Right forelimb (tissue), 1 donor: ENCODE results near the gene KRTAP4-4.
"Not testable (repeated sequence)": the region's sequence is repeated elsewhere in the genome, so short reads cannot be mapped to it uniquely, and the experiment has no call there.

ENCODE experiments used
- DNase-seq: peaks from one replicate; pipeline ENCODE4 v3.0.0-alpha.2; 2018

The KRTAP4-4 gene

DNA sequence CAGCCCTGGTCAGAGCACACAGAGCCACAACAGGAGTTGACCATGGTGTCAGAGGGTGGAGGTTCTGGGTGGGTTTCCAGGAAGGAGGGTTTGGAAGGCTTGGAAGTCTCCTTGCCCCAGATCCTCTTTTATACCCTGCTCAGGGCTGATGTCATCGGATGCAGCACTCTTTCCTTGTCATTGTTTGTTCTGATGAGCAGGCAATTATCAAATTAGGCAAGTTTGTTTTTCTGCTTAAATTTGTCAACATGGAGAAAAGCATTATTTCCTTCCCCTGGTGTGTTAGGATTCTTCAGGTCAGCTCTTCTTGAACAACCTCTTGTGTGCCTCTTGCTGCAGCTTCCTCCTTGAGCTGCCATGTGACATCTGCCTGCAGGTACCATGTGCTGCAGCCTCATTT lies at the start of gene KRTAP4-4:
Gene KRTAP4-4 (minus strand): TSS at position 101 of the 400 bp plus-strand sequence. CDS start 57 bp downstream, at position 44.
- no peak for DNase-seq

DNA sequence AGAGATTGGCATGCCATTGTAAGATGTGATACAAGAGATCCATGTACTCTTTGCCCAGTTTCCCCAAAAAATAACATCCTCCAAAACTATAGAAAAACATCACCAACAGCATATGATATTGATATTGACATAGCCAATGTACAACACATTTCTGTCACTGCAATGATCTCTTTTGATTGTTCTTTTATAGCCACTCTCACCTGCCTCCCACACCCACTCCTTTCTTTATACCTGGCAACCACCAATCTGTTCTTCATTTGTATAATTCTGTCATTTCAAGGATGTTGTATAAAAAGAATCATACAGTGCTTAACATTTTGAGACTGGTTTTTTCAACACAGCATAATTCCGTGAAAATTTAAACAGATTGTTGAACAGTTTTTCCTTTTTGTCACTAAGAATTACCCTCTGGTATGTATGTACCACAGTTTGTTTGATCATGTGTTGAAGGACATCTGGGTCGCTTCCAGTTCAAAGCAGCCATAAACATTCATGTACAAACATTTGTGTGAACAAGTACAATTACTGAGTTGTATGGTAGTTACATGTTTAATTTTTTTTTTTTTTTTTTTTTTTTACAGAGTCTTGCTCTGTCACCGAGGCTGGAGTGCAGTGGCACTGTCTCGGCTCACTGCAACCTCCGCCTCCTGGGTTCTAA lies 39.0 kb upstream of the KRTAP4-4 start:
- no peak for DNase-seq

DNA sequence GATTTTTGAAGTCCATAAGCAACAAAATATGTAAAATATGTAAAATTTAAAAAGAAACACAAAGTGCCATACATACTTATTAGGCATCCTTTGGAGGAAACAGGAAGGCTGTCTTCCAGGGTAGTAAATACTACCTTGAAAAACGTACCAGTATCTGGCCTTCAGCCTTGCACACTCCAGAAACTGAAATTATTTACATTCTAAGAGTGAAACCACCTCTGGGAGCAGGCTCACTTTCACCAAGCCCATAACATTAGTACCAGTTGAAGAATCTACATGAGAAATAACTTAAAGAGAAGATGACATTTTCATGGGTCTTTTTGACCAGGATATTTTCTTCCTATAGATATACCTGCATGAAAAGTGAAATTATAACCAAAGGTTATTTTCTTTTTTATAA lies 35.5 kb upstream of the KRTAP4-4 start:
- DNase-seq, result no peak

DNA sequence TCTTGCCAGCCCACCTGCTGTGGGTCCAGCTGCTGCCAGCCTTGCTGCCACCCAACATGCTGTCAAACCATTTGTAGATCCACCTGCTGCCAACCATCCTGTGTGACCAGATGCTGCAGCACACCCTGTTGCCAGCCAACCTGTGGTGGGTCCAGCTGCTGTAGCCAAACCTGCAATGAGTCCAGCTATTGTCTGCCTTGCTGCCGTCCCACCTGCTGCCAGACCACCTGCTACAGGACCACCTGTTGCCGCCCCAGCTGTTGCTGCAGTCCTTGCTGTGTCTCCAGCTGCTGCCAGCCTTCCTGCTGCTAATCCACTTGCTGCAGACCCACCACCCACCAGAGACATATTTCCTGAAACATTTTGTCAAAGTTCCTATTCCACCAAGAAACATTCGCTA lies 29.8 kb upstream of the KRTAP4-4 start:
- no peak for DNase-seq

DNA sequence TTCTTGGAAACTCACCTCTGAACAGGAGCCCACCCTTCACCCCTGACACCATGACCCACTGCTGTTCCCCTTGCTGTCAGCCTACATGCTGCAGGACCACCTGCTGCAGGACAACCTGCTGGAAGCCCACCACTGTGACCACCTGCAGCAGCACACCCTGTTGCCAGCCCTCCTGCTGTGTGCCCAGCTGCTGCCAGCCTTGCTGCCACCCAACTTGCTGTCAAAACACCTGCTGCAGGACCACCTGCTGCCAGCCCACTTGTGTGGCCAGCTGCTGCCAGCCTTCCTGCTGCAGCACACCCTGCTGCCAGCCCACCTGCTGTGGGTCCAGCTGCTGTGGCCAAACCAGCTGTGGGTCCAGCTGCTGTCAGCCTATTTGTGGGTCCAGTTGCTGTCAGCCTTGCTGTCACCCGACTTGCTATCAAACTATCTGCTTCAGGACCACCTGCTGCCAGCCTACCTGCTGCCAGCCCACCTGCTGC lies 29.3 kb upstream of the KRTAP4-4 start, which contains the start of gene KRTAP9-1:
Gene KRTAP9-1 (plus strand): TSS at position 51 of the 482 bp plus-strand sequence. CDS start 0 bp downstream, at position 51.
- DNase-seq, result not testable (repeated sequence)

DNA sequence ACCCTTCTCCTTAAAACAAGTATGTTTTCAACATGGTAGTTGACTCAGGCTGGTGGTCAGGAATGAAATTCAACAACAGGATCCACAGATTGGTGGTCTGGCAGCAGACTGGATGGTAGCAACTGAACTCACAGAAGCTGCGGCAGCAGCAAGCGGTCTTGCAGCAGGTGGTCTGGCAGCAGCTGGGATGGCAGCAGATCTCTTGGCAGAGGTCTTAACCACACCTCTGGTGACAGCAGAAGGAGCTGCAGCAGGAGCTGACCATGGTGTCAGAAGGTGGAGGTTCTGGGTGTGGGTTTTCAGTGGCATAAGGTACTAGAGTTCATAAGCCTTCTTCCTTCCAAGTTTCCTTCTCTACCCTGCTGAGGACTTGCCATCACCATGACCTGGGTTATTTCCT lies 26.3 kb upstream of the KRTAP4-4 start:
- DNase-seq, result no peak

DNA sequence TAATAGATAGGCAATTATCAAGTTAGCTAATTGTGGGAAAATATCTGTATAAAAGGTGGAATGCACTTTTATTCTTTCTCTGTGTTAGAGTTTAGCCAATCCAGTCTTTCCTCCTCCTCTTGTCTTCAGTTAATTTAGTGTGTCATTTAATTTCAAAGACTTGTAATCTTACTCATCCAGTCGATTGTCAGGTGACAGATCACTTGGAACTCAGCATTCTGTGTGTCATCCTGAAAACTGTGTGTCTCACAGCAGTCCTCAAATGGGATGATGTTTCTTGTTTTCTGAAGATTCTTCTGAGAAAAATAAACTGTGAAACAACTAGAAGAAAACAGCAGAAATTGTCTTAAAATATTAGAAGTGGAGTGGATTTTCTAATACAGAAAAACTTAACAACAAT lies 24.5 kb upstream of the KRTAP4-4 start:
- no peak for DNase-seq

DNA sequence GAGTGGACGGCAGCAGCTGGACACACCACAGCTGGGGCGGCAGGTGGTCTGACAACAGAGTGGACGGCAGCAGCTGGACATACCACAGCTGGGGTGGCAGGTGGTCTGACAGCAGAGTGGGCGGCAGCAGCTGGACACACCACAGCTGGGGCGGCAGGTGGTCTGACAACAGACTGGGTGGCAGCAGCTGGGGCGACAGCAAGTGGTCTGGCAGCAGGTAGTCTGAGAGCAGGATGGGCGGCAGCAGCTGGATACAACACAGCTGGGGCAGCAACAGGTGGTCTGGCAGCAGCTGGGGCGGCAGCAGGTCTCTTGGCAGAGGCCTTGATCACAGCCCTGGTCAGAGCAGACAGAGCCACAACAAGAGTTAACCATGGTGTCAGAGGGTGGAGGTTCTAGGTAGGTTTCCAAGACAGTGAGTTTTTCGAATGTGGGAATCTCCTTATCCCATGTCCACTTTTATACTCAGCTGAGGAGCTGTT lies 24.0 kb upstream of the KRTAP4-4 start, which contains the start of gene KRTAP4-1:
Gene KRTAP4-1 (minus strand): TSS at position 432 of the 482 bp plus-strand sequence. CDS start 57 bp downstream, at position 375.
- DNase-seq, result no peak

DNA sequence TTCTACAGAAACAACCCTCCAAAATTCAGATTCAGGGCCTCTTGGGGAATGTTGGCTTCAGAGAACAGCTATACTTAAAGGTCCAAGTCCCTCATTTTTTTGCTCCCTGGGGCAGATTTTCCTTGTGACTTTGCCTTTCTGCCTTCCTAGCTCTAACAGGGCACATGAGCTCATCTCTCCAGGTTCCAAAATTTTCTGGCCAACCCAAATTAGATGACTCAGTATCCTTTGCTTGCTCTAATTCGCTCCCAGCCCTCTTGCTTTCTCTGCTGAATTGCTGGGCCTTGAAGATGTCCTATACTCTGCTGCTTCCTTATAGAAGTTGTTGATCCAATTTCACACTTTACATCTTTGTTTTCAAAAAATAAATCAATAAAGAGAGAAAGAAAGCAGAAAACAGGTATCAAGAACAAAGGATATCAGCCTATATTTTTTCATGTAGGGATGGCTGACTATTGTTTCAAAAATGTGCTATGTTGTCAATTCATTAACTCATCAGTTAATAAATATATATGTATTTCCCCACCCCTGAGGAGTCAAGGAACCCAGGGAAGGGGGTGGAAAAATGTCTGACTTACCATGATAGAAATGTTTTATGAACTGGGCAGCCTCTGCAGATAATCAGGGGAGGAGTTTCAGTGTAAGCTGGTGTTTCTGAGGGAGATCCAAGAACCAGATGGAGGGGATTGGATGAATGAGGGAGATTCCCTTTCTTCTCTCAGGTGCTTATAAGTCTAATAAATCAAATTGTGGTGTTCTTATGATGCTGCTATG lies 18.5 kb upstream of the KRTAP4-4 start:
- no peak for DNase-seq

DNA sequence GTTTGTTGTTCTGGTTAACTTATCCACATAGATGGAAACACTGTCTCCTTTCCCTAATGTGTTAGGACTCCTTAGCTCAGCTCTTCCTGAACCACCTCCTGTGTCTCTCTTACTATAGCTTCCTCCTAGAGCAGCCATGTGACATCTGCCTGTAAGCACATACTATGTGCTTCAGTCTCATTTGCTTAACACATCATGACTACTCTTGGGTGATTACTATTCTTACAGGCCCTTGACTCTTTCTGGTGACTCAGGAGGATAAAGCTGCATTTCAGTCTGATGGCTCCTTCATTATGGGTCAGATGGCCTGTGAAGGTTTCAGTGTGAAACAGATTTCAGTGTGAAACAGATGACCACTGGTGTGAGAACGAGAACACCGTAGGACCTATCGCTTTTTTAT lies 17.8 kb upstream of the KRTAP4-4 start:
- DNase-seq, result no peak

DNA sequence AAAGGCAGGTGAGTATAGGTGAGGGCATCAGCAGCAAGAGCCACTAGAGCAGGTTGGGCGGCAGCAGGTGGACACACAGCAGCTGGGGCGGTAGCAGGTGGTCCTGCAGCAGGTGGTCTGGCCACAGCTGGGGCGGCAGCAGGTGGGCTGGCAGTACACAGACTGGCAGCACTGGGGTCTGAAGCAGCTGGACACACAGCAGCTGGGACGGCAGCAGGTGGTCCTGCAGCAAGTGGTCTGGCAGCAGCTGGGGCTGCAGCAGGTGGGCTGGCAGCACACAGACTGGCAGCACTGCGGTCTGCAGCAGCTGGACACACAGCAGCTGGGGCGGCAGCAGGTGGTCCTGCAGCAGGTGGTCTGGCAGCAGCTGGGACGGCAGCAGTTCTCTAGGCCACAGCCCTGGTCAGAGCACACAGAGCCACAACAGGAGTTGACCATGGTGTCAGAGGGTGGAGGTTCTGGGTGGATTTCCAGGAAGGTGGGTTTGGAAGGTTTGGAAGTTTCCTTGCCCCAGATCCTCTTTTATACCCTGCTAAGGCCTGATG lies 17.3 kb upstream of the KRTAP4-4 start, which contains the start of gene KRTAP4-2:
Gene KRTAP4-2 (minus strand): TSS at position 495 of the 545 bp plus-strand sequence. CDS start 57 bp downstream, at position 438.
- no peak for DNase-seq

DNA sequence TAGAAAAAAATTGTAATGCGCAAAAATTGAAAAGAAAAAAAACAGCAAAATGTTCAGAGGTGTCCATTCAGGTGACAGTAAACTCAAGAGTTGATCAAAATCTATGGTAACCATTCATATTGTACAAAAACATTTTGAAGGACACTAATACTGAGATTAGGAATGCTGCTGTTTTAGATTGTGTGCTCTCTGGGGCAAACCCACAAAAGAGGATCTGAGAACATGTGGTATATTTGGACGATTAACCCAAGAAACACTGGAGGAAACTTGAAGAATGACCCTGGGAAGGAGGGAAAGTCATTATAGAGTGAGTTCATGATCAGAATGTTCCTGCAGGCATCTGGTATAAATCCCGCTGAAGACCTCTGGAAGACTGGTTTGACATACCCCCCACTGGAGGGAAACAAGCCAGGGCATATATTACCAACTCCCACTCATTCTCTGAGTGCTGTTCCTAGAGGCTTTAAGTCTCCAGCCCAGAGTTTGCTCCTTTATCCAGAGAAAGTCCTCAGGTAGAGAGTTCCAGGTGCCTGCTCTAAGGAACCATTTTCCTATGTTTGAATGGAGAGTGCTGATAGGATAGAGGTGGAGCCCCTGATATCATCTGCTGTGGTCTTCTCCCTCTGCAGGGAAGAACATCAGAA lies 16.3 kb upstream of the KRTAP4-4 start:
- DNase-seq, result no peak

DNA sequence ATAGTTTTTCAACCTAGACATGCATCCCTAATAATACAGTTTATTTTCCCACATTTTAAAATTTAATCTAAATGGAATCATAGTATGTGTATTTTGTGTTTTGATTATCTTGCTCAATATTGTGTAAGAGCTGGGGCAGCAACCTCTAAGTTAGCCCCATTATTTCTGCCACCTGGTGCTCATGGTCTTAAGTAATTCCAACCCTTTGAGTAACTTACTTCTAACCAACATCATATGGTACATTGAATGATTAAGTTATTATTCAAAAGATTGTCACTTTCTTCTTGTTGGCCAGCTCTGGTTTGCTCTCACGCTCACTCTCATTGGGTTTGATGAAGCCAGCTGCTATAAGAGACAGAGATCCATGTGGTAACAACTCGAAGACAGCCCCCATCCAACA lies 11.3 kb upstream of the KRTAP4-4 start:
- DNase-seq, result no peak

DNA sequence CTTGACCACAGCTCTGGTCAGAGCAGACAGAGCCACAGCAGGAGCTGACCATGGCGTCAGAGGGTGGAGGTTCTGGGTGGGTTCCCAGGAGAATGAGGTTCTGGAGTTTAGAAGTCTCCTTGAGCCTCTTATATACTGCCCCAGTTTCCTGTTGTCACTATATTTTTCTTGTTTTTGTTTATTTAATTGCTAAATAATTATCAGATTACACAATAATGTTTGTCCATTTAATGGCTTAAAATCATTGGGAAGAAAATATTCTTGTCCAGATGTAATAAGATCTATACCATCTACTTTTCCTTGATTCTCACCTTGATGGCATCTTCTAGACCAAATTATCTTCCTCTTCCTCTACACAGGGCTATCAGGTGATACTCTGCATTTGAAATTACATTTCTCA lies 7.6 kb upstream of the KRTAP4-4 start, which contains the start of gene KRTAP4-3:
Gene KRTAP4-3 (minus strand): TSS at position 101 of the 400 bp plus-strand sequence. CDS start 49 bp downstream, at position 52.
- DNase-seq, result no peak

DNA sequence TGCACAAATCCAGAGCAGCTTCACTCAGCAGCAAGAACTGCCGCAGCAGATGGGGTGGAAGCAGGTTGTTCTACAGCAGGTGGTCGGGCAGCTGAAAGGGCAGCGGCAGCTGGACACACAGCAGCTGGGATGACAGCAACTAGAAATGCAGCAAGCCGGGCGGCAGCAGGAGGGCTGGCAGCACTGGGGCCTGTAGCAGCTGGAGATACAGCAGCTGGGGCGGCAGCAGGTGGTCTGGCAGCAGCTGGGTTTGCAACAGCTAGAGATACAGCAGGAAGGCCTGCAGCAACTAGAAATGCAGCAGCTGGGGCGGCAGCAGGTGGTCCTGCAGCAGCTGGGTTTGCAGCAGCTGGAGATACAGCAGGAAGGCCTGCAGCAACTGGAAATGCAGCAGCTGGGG lies 7.0 kb upstream of the KRTAP4-4 start:
- no peak for DNase-seq

DNA sequence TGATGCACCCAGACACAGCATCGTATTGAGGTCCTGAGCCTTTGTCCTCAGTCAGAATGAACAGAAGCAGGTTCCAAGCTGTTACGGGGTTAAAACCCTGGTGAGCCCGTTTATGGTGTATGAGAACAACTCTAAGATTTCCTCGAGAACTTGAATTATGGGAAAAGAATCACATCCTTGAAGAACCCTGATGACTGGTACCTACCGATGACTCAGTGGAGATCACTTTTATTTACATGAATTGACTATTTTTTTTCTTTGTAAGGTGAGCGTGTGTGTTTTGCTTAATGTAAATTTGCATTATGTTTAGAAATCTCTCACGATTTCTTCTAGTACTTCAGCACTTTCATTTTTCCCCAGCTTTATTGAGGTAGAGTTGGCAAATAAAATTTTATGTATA lies 3.3 kb upstream of the KRTAP4-4 start:
- no peak for DNase-seq

DNA sequence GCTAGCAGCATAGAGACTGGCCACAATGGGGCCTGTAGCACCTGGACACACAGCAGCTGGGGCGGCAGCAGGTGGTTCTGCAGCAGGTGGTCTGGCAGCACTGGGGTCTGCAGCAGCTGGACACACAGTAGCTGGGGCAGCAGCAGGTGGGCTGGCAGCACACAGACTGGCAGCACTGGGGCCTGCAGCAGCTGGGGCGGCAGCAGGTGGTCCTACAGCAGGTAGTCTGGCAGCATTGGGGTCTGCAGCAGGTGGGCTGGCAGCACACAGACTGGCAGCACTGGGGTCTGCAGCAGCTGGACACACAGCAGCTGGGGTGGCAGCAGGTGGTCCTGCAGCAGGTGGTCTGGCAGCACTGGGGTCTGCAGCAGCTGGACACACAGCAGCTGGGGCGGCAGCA lies 358 bp downstream of the KRTAP4-4 start:
- not testable (repeated sequence) for DNase-seq

DNA sequence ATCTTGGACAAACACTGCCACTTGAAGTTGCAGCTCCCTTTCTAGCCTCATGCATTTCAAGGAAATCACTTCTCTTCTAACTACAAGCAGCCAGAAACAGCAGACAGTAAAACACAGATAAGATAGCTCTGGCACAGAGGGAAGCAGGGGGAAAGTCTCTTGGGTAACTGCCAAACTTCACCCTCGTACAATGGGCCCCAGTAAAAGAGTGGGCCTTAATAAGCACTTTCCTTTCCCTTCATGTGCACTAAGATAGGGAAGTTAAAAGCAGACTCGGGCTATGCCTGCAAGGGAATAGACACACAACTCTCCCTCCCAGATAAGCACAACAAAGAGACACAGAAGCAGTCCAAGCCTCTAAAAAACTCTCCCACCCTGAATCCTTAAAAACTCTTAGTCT lies 6.7 kb downstream of the KRTAP4-4 start:
- no peak for DNase-seq

DNA sequence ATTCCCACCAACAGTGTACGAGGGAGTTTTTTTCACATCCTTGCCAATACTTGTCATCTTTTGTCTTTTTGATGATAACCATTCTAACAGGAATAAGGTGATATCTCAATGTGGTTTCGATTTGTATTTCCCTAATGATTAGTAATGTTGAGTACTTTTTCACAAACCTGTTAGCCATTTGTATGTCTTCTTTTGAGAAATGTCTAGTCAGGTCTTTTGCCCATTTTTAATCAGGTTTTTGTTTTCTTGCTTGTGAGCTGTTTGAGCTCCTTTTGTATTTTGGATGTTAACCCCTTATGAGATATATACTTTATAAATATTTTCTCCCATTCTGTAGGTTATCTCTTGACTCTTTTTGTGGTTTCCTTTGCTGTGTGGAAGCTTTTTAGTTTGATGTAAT lies 9.0 kb downstream of the KRTAP4-4 start:
- no peak for DNase-seq

DNA sequence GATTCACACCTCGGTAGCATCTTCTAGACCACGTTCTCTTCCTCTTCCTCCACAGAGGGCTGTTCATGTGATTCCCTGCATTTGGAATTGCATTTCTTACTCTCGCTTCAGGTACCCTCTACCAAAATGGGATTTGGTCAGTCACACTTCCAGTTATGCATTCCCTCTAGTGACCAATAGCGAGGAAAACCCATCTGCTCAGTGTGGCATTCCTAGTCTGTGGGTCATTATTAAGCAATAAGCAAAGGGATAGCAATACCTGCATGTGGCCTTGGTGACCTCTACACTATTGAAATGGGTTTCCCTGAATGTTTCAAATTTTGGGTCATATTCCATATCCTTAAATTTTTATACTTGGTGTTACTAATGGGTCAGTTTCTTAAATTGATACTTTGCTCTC lies 10.5 kb downstream of the KRTAP4-4 start:
- DNase-seq, result no peak

DNA sequence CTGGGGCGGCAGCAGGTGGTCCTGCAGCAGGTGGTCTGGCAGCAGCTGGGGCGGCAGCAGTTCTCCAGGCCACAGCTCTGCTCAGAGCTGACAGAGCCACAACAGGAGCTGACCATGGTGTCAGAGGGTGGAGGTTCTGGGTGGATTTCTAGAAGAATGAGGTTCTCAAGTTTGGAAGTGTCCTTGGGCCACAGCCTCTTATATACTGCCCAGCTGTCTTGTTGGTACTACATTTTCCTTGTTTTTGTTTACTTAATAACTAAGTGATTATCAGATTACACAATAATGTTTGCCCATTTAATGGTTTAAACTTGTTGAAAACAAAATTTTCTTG lies 10.9 kb downstream of the KRTAP4-4 start, which contains the start of gene KRTAP4-5:
Gene KRTAP4-5 (minus strand): TSS at position 174 of the 334 bp plus-strand sequence. CDS start 58 bp downstream, at position 116.
- DNase-seq, result no peak

DNA sequence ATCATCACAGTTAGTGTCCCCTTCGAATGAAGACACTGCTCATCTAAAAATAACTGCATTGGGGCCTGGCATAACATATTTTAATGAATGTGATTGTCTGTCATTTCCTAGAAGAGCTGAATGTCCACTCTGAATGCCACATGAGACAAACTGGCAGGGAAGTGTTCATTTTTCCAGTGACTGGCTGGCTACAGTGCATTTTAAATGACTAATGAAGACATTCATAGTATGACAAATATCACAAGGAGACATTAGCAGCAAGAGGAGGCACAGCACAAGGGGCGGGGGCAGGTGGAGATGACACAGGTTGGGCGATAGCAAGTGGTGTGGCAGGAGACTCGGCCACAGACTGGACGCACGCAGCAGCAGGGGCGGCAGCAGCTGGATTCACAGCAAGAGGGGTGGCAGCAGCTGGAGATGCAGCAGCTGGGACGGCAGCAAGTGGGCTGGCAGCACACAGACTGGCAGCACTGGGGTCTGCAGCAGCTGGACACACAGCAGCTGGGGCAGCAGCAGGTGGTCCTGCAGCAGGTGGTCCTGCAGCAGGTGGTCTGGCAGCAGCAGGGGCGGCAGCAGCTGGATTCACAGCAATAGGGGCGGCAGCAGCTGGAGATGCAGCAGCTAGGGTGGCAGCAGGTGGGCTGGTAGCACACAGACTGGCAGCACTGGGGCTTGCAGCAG lies 11.4 kb downstream of the KRTAP4-4 start:
- DNase-seq, result not testable (repeated sequence)
